Natural killer cell treated with Interleukin-12 subunit alpha and Interleukin-12 subunit beta and Interleukin-15 and Interleukin-18, amount 100 ng/mL, for 72 hours (primary cell): ENCODE measurements around the gene ITFG2. TPM values are rescaled to one million over a fixed set of nuclear protein-coding genes. Genes with fewer than 3 reads are reported as not detected.
"Not testable (repeated sequence)": the region's sequence is repeated elsewhere in the genome, so short reads cannot be mapped to it uniquely, and the experiment has no call there.

Experiments
- ATAC-seq, 2 donors: fragments of 150-1000 bp; cut with Tn5 transposase in 1 of 2; sonication (Bioruptor Pico), chemical (Tn5 transposase) in 1 of 2; 2 replicates each; pipeline ENCODE4 v1.10.0; 2021
- DNase-seq: peaks from one replicate; pipeline ENCODE4 v3.0.0; 2022; ENCODE audit warnings: low spot score
- H3K27ac Mint-ChIP-seq, 2 donors: 1 replicate in 1 of 2; 2 replicates in 1 of 2; pipeline ENCODE4 v1.8.0; 2022; ENCODE audit warnings: mixed read lengths in 2 of 2, mild to moderate bottlenecking in 1 of 2, moderate library complexity in 1 of 2
- H3K27me3 Mint-ChIP-seq, 2 donors: 1 replicate in 1 of 2; 2 replicates in 1 of 2; pipeline ENCODE4 v1.8.0; 2022; ENCODE audit warnings: mixed read lengths in 2 of 2
- H3K36me3 Mint-ChIP-seq: one replicate; pipeline ENCODE4 v1.8.0; 2022; ENCODE audit warnings: mixed read lengths
- H3K4me1 Mint-ChIP-seq, 2 donors: 1 replicate in 1 of 2; 2 replicates in 1 of 2; pipeline ENCODE4 v1.8.0; 2022; ENCODE audit warnings: low read depth in 2 of 2, mixed read lengths in 2 of 2, mild to moderate bottlenecking in 1 of 2
- H3K4me3 Mint-ChIP-seq: one replicate; pipeline ENCODE4 v1.8.0; 2022; ENCODE audit warnings: mixed read lengths
- H3K9me3 Mint-ChIP-seq: 2 replicates; pipeline ENCODE4 v1.8.0; 2022; ENCODE audit warnings: mixed read lengths
- total RNA-seq, 2 donors: library from RNA; stranded (reverse); gene quantifications; one replicate each; pipeline ENCODE4 v1.2.3, GENCODE V29; 2022

Gene ITFG2
- total RNA-seq: 10 to 100 TPM; 28.2 to 65.1 TPM

- Mint-ChIP-seq H3K36me3 (no peaks in the 10 kb centered on the region), H3K4me1 (peaks cover 13 to 14% of the 10 kb centered on the region in 2 donors), H3K4me3 (peak within 1 kb of the TSS; percentile 100), H3K27me3 (no peaks in the 10 kb centered on the region), H3K27ac (peak within 1 kb of the TSS; percentile 93 to 99), H3K9me3 (no peaks in the 10 kb centered on the region)
- ATAC-seq (peak; percentile 99), DNase-seq (peak; percentile 97)
These were observed at the start of gene ITFG2 for GRCh38 chr12:2812290-2813213. TSS of gene ITFG2 (plus strand) at chr12:2812668. CDS start at chr12:2812761, 93 bp downstream.

GRCh38 chr12:2764398-2764797, 48.1 kb upstream of the ITFG2 start:
- no peaks in the 10 kb centered on the region for H3K9me3 Mint-ChIP-seq
- no peaks in the 10 kb centered on the region for H3K4me1 Mint-ChIP-seq
- H3K27me3 Mint-ChIP-seq: peaks cover 0 to 3% of the 10 kb centered on the region in 2 donors
- DNase-seq (no peak), ATAC-seq (no peak)
- H3K36me3 Mint-ChIP-seq: no peaks in the 10 kb centered on the region
- no peak overlapping the region for H3K27ac Mint-ChIP-seq
- H3K4me3 Mint-ChIP-seq: no peak overlapping the region

GRCh38 chr12:2765052-2765451, 47.4 kb upstream of the ITFG2 start:
- peak in 1 of 2 donors; percentile 15 for ATAC-seq
- H3K36me3 Mint-ChIP-seq: no peaks in the 10 kb centered on the region
- H3K27me3 Mint-ChIP-seq: peaks cover 0 to 3% of the 10 kb centered on the region in 2 donors

GRCh38 chr12:2765608-2766007, 46.9 kb upstream of the ITFG2 start:
- Mint-ChIP-seq H3K4me3 (no peak overlapping the region), H3K27me3 (peaks cover 0 to 3% of the 10 kb centered on the region in 2 donors), H3K9me3 (no peaks in the 10 kb centered on the region), H3K27ac (no peak overlapping the region), H3K36me3 (no peaks in the 10 kb centered on the region), H3K4me1 (no peaks in the 10 kb centered on the region)
- DNase-seq: no peak
- ATAC-seq: no peak

More at GRCh38 chr12:2765052-2765451, 47.4 kb upstream of the ITFG2 start:
- no peak overlapping the region for H3K27ac Mint-ChIP-seq
- no peaks in the 10 kb centered on the region for H3K9me3 Mint-ChIP-seq
- H3K4me1 Mint-ChIP-seq: no peaks in the 10 kb centered on the region
- DNase-seq: no peak
- no peak overlapping the region for H3K4me3 Mint-ChIP-seq

GRCh38 chr12:2768224-2768961, 44.1 kb upstream of the ITFG2 start:
- Mint-ChIP-seq H3K9me3 (no peaks in the 10 kb centered on the region), H3K4me1 (no peaks in the 10 kb centered on the region), H3K36me3 (no peaks in the 10 kb centered on the region), H3K27ac (no peak overlapping the region), H3K27me3 (peaks cover 0 to under 1% of the 10 kb centered on the region in 2 donors), H3K4me3 (no peak overlapping the region)
- DNase-seq: no peak
- no peak for ATAC-seq

- H3K9me3 Mint-ChIP-seq: no peaks in the 10 kb centered on the region
- H3K4me3 Mint-ChIP-seq: no peak overlapping the region
- H3K27ac Mint-ChIP-seq: no peak overlapping the region
- no peak for ATAC-seq
- DNase-seq: no peak
- no peaks in the 10 kb centered on the region for H3K27me3 Mint-ChIP-seq
- no peaks in the 10 kb centered on the region for H3K4me1 Mint-ChIP-seq
- no peaks in the 10 kb centered on the region for H3K36me3 Mint-ChIP-seq
These were observed 42.5 kb upstream of the ITFG2 start for GRCh38 chr12:2769866-2770533.

- not testable (repeated sequence) for H3K27ac Mint-ChIP-seq, DNase-seq, H3K4me1 Mint-ChIP-seq, ATAC-seq, H3K9me3 Mint-ChIP-seq, H3K36me3 Mint-ChIP-seq, H3K4me3 Mint-ChIP-seq, H3K27me3 Mint-ChIP-seq
These were observed 41.9 kb upstream of the ITFG2 start for GRCh38 chr12:2770544-2770943.

- no peaks in the 10 kb centered on the region for H3K4me1 Mint-ChIP-seq
- H3K27me3 Mint-ChIP-seq: no peaks in the 10 kb centered on the region
- DNase-seq (no peak), ATAC-seq (no peak)
- H3K9me3 Mint-ChIP-seq: no peaks in the 10 kb centered on the region
- no peak overlapping the region for H3K4me3 Mint-ChIP-seq
- H3K36me3 Mint-ChIP-seq: no peaks in the 10 kb centered on the region
- H3K27ac Mint-ChIP-seq: no peak overlapping the region
These were observed 40.1 kb upstream of the ITFG2 start for GRCh38 chr12:2772370-2772769.

GRCh38 chr12:2773199-2773875, 39.1 kb upstream of the ITFG2 start:
- ATAC-seq (no peak), DNase-seq (no peak)
- Mint-ChIP-seq H3K36me3 (no peaks in the 10 kb centered on the region), H3K9me3 (no peaks in the 10 kb centered on the region), H3K27me3 (peaks cover 0 to 3% of the 10 kb centered on the region in 2 donors), H3K27ac (no peak overlapping the region), H3K4me1 (no peaks in the 10 kb centered on the region), H3K4me3 (no peak overlapping the region)

- Mint-ChIP-seq H3K36me3 (no peaks in the 10 kb centered on the region), H3K4me1 (peaks cover 0 to 3% of the 10 kb centered on the region in 2 donors), H3K9me3 (no peaks in the 10 kb centered on the region), H3K27me3 (peaks cover 0 to 5% of the 10 kb centered on the region in 2 donors), H3K4me3 (no peak overlapping the region), H3K27ac (no peak overlapping the region)
- ATAC-seq: no peak
- no peak for DNase-seq
These were observed 37.0 kb upstream of the ITFG2 start for GRCh38 chr12:2775431-2775830.

GRCh38 chr12:2776129-2776806, 36.2 kb upstream of the ITFG2 start:
- H3K9me3 Mint-ChIP-seq: no peaks in the 10 kb centered on the region
- no peak for DNase-seq
- no peak overlapping the region for H3K27ac Mint-ChIP-seq
- H3K4me1 Mint-ChIP-seq: peaks cover 0 to 3% of the 10 kb centered on the region in 2 donors
- no peaks in the 10 kb centered on the region for H3K36me3 Mint-ChIP-seq
- H3K27me3 Mint-ChIP-seq: peaks cover 0 to 5% of the 10 kb centered on the region in 2 donors
- H3K4me3 Mint-ChIP-seq: no peak overlapping the region
- no peak for ATAC-seq

- Mint-ChIP-seq H3K27ac (no peak overlapping the region), H3K36me3 (no peaks in the 10 kb centered on the region), H3K4me1 (peaks cover 6 to 12% of the 10 kb centered on the region in 2 donors), H3K27me3 (peaks cover 15 to 19% of the 10 kb centered on the region in 2 donors), H3K9me3 (no peaks in the 10 kb centered on the region), H3K4me3 (no peak overlapping the region)
- no peak for ATAC-seq
- DNase-seq: no peak
These were observed 33.2 kb upstream of the ITFG2 start for GRCh38 chr12:2779281-2779680.
